Measurements from ENCODE around the gene CCDC106.

CCDC106 gene

DNA sequence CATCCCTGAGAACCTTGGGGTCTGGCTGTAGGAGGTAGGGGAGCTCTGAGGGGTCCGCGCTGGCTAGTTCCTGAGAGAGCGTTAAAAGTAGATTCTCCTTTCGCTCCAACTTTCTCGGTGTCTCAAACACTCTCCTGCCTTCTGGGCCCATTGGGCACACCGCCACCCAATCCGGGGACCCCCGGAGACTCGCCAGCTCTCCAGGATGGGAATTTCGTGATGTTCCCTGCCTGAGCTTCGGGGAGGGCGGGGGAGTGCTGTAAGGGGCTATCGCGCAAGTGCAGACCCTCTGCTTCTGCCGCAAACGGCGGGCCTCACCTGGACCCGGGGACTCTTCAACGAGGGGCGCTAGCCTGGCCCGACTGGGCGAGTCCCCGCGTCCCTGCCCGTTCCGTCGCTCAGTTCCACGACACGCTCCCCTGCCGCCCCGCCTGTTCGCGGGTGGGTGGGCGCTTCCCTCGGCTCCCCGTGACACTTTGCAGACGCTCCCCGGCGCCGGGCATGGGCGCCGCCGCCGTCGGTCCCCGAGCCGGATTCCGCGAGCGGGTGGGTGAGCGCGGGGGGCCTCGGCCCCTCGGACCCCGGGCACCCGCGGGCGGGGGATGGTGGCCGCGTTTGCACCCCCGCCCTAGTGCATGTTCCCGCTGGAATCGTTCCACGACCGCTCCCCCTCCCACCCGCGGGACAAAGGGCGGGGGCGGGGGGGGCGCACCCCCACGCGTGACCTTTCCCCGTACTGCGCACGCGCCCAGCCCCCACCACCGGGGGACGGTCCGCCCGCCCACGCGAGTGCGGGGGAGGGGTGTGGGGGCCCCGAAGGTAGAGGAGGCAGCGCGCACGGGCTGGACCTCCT, at the start of gene CCDC106:
Gene CCDC106, plus strand, starts transcription at position 481 of the 853 bp plus-strand sequence. CDS start 835 bp downstream, outside the sequence.
- DNase-seq, result peak; percentile 44

- DNase-seq, result peak; percentile 88
Observed at GRCh38 chr19:55598719-55599467, 49.1 kb upstream of the CCDC106 start.

GRCh38 chr19:55599468-55599841, 48.6 kb upstream of the CCDC106 start, which contains the start of gene FIZ1:
Gene FIZ1 (minus strand): TSS chr19:55599517. CDS start chr19:55597865, 1,652 bp downstream.
- DNase-seq, result peak; percentile 90

DNA sequence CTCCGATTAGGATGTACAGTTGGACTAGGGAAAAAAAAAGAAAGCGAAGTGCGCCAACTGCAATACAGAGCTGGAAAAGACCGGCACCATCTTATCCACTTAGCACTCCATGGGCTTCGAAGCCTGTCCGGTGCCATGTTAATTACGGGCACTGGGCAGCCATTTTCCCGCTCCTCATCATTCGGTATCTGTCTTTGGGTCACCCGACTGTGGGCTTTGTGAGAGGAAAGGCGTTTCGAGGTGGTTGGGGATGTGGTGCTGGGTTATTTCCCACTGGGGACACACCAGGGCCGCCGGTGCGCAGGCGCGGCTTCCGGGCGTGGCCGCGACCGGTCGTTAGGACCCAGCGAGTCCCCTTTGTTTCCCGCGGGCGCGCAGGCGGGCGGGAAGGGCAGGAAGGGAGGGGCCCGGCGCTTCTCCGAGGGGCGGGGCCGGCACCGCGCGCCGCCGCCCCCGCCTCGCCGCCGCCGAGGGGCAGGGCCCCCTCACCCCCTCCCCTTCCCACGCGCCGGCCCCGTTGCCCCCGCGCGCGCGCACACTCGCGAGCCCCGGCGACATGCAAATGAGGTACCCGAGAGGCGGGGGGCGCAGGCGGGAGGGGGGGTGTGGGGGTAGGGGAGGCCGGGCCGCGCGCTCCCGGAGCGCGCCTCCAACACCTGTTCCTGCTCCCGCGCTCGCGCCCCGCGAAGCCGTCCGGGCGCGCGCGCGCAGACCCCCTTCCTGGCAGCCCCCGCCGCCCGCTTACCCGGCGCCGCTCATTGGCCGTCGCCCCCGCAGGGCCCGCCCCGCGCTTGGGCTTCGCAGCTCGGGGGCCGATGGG, 48.0 kb upstream of the CCDC106 start, which contains the start of gene ZNF524:
Gene ZNF524, plus strand, starts transcription at position 447 of the 820 bp plus-strand sequence. CDS start 1,825 bp downstream, outside the sequence.
- peak; percentile 75 for DNase-seq

- DNase-seq, result no peak
Observed at GRCh38 chr19:55600662-55601028, 47.4 kb upstream of the CCDC106 start.

DNA sequence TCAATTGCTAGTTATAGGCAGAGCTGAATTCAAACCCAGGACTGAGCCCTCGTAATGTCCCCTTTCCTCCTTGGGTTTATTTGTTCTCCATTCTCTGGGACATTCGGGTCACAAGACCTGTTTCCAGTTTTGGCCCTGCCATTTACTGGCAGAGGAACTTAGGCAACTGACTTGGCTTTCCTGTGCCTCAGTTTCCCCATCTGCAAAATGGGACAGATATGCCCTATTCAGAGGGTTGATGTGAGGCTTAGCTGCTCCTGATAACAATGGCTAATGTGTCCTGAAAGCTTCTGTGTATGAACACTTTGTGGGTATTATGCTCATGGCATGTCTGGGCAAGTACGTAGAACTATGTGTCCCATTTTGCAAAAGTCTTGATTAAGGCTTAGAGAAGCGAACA, 46.9 kb upstream of the CCDC106 start:
- no peak for DNase-seq

DNA sequence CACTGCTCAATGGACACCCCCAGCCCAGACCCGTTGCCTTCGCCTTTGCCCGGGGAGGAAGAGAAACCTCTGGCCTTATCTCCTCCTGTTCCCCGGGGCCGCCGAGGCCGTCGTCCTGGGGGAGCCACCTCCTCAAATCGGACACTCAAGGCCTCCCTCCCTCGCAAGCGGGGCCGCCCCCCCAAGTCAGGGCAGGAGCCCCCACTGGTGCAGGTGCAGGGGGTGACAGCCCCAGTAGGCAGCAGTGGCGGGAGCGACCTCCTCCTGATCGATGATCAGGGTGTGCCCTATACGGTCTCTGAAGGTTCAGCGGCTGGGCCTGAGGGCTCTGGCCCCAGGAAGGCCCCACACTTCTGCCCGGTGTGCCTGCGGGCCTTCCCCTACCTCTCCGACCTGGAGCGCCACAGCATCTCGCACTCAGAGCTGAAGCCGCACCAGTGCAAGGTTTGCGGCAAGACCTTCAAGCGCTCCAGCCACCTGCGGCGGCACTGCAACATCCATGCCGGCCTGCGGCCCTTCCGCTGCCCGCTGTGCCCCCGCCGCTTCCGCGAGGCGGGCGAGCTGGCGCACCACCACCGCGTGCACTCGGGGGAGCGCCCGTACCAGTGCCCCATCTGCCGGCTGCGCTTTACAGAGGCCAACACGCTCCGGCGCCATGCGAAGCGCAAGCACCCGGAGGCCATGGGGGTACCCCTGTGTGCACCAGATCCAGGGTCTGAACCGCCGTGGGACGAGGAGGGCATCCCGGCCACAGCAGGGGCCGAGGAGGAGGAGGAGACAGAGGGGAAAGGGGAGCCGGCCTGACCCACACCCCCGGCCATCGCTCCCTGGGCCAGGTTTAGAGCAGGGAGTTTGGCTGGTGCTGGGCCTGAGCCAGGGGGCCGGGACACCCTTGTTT, 45.7 kb upstream of the CCDC106 start:
- DNase-seq, result no peak

DNA sequence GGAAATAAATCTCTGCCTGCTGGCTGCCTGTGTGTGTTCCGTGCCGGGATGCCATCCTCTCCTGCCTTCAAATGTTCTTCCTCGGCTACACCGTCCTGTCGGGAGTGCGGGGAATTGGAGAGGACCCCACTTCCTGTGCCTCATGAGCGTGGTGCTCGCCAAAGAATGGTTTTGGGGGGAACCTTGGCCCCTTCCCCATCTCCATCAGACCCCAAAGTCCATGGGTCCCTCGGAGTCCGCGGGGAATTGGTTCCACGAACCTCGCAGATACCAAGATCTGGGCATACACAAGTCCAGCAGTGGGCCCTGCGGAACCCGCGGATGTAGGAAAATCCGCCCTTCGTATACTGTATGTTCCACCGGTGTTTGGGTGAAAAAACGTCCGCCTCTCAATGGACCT, 44.9 kb upstream of the CCDC106 start:
- no peak for DNase-seq

GRCh38 chr19:55603581-55604292, 44.3 kb upstream of the CCDC106 start:
- no peak for DNase-seq

GRCh38 chr19:55605207-55605636, 42.8 kb upstream of the CCDC106 start:
- DNase-seq, result peak; percentile 98

DNA sequence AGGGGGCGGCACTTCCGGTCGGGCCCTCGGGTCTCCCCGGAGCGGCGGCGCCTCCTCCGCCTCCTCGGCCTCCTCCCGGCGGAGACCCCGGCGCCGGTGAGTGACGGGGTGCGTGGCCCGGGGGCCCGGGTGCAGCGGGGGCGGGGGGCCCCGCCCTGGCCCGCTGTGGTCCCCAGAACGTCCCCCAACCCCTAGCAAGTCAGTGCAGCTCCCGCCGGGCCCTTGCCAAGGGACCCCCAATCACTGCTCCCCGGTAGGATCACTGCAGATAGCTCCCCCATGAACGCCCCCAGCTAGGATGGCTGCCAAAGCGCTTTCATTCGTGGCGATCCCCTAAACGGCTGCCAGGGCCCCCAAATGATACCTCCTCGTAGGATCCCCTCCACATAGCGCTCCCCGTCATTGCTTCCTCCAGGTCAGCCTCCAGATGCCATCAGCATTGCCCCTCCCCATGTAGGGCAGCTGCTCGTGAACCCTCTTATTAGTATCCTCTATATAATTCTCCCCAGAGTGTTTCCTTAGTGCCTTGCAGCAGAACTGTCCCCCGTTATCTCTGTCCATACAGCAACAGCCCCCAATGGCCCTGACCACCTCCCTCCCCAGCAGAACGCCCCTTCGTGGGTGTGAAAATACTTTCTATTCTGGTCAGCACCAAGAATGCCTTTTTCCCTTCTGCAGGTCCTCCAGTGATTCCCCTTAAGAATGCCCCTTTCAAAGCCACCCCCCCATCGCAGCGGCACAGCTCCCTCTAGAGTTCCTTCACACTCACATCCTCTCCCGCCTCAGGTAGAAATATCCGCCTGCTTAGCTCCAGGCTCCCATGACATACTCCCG, 42.2 kb upstream of the CCDC106 start, which contains the start of gene ZNF865:
Gene ZNF865, plus strand, starts transcription at position 11 of the 834 bp plus-strand sequence. CDS start 7,972 bp downstream, outside the sequence.
- peak; percentile 58 for DNase-seq

- no peak for DNase-seq
Observed at GRCh38 chr19:55606471-55606787, 41.6 kb upstream of the CCDC106 start.

- DNase-seq, result no peak
Observed at GRCh38 chr19:55606817-55607216, 41.2 kb upstream of the CCDC106 start.

DNA sequence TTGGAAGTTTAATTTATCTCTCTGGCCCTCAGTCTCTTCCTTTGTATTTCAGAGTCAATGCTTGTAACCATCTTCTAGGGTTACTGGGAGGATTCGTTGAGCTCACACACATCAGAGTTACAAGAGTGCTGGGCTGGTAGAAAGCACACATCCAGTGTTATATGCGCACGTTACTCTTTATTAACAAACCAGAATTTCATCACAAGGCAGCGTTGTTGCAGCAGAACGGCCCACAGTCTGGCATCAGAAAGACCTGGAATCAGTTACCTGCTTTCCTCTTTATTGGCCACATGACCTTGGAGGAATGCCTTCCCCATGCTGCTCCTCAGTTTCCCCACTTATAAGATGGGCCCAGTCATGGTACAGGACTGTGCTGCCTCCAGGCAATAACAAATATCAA, 38.7 kb upstream of the CCDC106 start:
- no peak for DNase-seq

- no peak for DNase-seq
Observed at GRCh38 chr19:55611300-55611982, 36.6 kb upstream of the CCDC106 start.

GRCh38 chr19:55611983-55612645, 35.9 kb upstream of the CCDC106 start:
- no peak for DNase-seq

DNA sequence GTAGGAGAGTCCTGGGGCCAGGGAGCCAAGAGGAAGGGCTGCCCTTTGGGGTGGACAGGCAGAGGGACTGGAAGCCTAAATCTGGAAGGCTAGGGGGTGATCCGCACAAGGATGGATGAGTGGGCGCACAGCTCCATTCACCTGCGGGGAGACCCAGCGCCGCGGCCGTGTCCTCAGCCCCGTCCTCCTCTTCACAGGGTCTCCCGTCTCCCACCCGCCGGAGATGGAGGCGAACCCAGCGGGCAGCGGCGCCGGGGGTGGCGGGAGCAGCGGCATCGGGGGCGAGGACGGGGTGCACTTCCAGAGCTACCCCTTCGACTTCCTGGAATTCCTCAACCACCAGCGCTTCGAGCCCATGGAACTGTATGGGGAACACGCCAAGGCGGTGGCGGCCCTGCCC, 34.6 kb upstream of the CCDC106 start:
- DNase-seq, result no peak

- DNase-seq, result no peak
Observed at GRCh38 chr19:55613930-55614710, 33.9 kb upstream of the CCDC106 start.
